ENCODE measurements around the gene CISH. TPM values are rescaled to one million over a fixed set of nuclear protein-coding genes. Genes with fewer than 3 reads are reported as not detected.

The CISH gene
- total and polyA plus RNA-seq, 9 of the 15 experiments (the other 6 are each of a cell fraction or from before 2014, with no cell fraction given) = 1.7 to 47.7 (median 18.3) TPM

DNA sequence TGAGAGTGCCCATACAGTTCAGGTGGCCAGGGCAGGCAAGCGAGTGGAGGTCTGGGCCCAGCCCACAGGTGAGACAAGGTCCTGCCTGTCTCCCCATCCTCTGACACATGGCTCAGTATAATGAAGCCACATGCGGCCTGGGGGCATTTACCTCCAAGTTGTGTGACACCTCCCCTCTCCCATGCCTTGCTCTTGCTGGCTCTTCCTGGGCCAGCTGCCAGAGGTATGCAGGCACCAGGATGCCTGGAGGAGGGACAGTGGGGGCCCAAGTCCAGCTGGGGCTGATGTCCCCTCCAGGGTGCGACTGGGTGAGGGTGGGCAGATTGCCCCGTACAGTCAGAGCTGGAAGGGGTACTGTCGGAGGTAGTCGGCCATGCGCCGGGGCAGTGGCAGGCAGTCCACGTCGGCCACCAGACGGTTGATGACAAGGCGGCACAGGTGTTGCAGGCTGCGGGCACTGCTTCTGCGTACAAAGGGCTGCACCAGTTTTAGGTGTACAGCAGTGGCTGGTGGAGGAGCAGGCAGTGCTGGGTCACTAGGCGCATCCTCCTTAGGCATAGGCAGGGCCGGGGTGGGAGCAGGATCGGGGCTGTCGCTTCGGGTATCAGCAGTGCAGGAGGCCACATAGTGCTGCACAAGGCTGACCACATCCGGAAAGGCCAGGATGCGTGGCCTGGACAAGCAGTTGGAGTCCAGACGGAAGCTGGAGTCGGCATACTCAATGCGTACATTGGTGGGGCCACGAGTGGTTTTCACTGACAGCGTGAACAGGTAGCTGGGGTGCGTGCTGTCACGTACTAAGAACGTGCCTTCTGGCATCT, 4.1 kb downstream of the CISH start (continued):
- TF ChIP-seq SMARCC2 (IDR thresholded peaks at IDR 0.05; ENCODE audit: low read depth) (no peak), SAFB2 (IDR thresholded peaks at IDR 0.05; ENCODE audit: borderline replicate concordance, low read depth, low read length, severe bottlenecking) (no peak), GABPA (tag; conservative IDR thresholded peaks at IDR 0.05; ENCODE audit: low read depth) (peak; percentile 78), ZNF445 (CRISPR knock-in tag; IDR thresholded peaks at IDR 0.05; ENCODE audit: low read depth) (no peak), PCBP2 (IDR thresholded peaks at IDR 0.05; ENCODE audit: low read depth, low read length, poor library complexity, severe bottlenecking) (no peak), SOX6 (IDR thresholded peaks at IDR 0.05) (no peak), STAG1 (CRISPR knock-in tag; IDR thresholded peaks at IDR 0.05; ENCODE audit: borderline replicate concordance) (no peak), ZNF780A (CRISPR knock-in tag; IDR thresholded peaks at IDR 0.05) (no peak), SNRNP70 (optimal IDR thresholded peaks at IDR 0.05; ENCODE audit: low read depth, low read length) (no peak), MYBL2 (IDR thresholded peaks at IDR 0.05; ENCODE audit: low read depth) (no peak), MYBL2 (CRISPR knock-in tag; IDR thresholded peaks at IDR 0.05; ENCODE audit: borderline replicate concordance) (no peak), CTBP1 (IDR thresholded peaks at IDR 0.05; ENCODE audit: borderline replicate concordance) (no peak), CCAR2 (IDR thresholded peaks at IDR 0.05; ENCODE audit: low read depth, low read length) (no peak)
- TF ChIP-seq, protein P1, sequence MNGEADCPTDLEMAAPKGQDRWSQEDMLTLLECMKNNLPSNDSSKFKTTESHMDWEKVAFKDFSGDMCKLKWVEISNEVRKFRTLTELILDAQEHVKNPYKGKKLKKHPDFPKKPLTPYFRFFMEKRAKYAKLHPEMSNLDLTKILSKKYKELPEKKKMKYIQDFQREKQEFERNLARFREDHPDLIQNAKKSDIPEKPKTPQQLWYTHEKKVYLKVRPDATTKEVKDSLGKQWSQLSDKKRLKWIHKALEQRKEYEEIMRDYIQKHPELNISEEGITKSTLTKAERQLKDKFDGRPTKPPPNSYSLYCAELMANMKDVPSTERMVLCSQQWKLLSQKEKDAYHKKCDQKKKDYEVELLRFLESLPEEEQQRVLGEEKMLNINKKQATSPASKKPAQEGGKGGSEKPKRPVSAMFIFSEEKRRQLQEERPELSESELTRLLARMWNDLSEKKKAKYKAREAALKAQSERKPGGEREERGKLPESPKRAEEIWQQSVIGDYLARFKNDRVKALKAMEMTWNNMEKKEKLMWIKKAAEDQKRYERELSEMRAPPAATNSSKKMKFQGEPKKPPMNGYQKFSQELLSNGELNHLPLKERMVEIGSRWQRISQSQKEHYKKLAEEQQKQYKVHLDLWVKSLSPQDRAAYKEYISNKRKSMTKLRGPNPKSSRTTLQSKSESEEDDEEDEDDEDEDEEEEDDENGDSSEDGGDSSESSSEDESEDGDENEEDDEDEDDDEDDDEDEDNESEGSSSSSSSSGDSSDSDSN (IDR thresholded peaks at IDR 0.05; ENCODE audit: borderline replicate concordance in 1 of 2, low read depth in 2 of 2, low read length in 2 of 2) = peak in 1 of 2 experiments; percentile 53; a peak in 1 of 4 replicates
- TF ChIP-seq, protein P2, sequence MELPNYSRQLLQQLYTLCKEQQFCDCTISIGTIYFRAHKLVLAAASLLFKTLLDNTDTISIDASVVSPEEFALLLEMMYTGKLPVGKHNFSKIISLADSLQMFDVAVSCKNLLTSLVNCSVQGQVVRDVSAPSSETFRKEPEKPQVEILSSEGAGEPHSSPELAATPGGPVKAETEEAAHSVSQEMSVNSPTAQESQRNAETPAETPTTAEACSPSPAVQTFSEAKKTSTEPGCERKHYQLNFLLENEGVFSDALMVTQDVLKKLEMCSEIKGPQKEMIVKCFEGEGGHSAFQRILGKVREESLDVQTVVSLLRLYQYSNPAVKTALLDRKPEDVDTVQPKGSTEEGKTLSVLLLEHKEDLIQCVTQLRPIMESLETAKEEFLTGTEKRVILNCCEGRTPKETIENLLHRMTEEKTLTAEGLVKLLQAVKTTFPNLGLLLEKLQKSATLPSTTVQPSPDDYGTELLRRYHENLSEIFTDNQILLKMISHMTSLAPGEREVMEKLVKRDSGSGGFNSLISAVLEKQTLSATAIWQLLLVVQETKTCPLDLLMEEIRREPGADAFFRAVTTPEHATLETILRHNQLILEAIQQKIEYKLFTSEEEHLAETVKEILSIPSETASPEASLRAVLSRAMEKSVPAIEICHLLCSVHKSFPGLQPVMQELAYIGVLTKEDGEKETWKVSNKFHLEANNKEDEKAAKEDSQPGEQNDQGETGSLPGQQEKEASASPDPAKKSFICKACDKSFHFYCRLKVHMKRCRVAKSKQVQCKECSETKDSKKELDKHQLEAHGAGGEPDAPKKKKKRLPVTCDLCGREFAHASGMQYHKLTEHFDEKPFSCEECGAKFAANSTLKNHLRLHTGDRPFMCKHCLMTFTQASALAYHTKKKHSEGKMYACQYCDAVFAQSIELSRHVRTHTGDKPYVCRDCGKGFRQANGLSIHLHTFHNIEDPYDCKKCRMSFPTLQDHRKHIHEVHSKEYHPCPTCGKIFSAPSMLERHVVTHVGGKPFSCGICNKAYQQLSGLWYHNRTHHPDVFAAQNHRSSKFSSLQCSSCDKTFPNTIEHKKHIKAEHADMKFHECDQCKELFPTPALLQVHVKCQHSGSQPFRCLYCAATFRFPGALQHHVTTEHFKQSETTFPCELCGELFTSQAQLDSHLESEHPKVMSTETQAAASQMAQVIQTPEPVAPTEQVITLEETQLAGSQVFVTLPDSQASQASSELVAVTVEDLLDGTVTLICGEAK (IDR thresholded peaks at IDR 0.05) = peak; percentile 73
- TF ChIP-seq, protein P2 (CRISPR knock-in tag; IDR thresholded peaks at IDR 0.05) = no peak

Data from K562 (cell line).